ENCODE measurements around the gene EFCAB12. TPM values are rescaled to one million over a fixed set of nuclear protein-coding genes. Genes with fewer than 3 reads are reported as not detected.

EFCAB12 gene
- total and polyA plus RNA-seq, 10 of the 15 experiments (the other 5 are each of a cell fraction or from before 2014, with no cell fraction given), result 0.02 to 0.85 (median 0.33) TPM

- Histone ChIP-seq H3K27ac (ENCODE audit: control insufficient read depth, insufficient read depth) (no peak overlapping the region), H3K9me3 (replicated peaks; ENCODE audit: control insufficient read depth, insufficient read depth, low read length) (peaks cover 6% of the 10 kb centered on the region; the same call in 2 of the 3 replicates), H3K79me2 (ENCODE audit: control insufficient read depth, insufficient read depth, low read length) (no peaks in the 10 kb centered on the region), H3K27me3 (replicated peaks in 1 of 2; ENCODE audit: control insufficient read depth in 2 of 2, insufficient read depth in 2 of 2, low read length in 1 of 2) (no peaks in the 10 kb centered on the region), H3K9ac (ENCODE audit: control insufficient read depth, insufficient read depth, low read length) (no peak overlapping the region), H4K20me1 (ENCODE audit: control insufficient read depth, insufficient read depth) (no peaks in the 10 kb centered on the region), H3K4me2 (ENCODE audit: control insufficient read depth, insufficient read depth) (no peak overlapping the region), H3K4me1 (ENCODE audit: control insufficient read depth, insufficient read depth, low read length) (no peaks in the 10 kb centered on the region), H3K36me3 (ENCODE audit: control insufficient read depth in 2 of 2, insufficient read depth in 2 of 2, low read length in 1 of 2) (no peaks in the 10 kb centered on the region; a peak in 1 of 4 replicates), H2AFZ (ENCODE audit: control insufficient read depth, low read depth, low read length) (no peak overlapping the region), H3K4me3 (no peak overlapping the region)
- in situ Hi-C loops (cut with MboI), result no loop called here
- WGBS (ENCODE audit: insufficient coverage, insufficient replicate concordance, low lambda C conversion rate, missing lambda C conversion rate), result 65% methylated on average over 2 of the region's 2 CpGs
- CTCF ChIA-PET, result interaction anchor here (1.0 to 6.0 kb wide), 9 partner anchors 18 to 552 kb away, joined by 3 to 60 read pairs (median 13); partner anchors contain the start of genes EFCAB12, IFT122 and MBD4
- DNase-seq (ENCODE audit: low read depth, low spot score), result no peak
- FAIRE-seq, result no peak
- ATAC-seq, result no peak
- RAD21 ChIA-PET (ENCODE audit: unreplicated experiment), result interaction anchor here (1.2 kb wide), 1 partner anchor 99 kb away, joined by 3 read pairs; no protein-coding TSS in a partner anchor
- TF ChIP-seq ZBTB33 (IDR thresholded peaks at IDR 0.05), result no peak
- SMC1A ChIA-PET (ENCODE audit: uncharacterized antibody, unreplicated experiment), result interaction anchor here (1.3 to 4.4 kb wide), 8 partner anchors 31 to 447 kb away, joined by 4 to 72 read pairs (median 12); partner anchors contain the start of genes EFCAB12, IFT122 and MBD4
- BruUV-seq (replicated peaks), result no TSS peak
- intact Hi-C loops (cut with micrococcal nuclease; ENCODE audit: unreplicated experiment), result loop anchor here (5.0 to 10.0 kb wide), 4 partner anchors 55 to 445 kb away; partner anchors contain the start of gene MBD4
- POLR2A ChIA-PET, result no interaction called here
These were observed 46.1 kb downstream of the EFCAB12 start for GRCh38 chr3:129382366-129382765.

GRCh38 chr3:129379582-129380358, 48.7 kb downstream of the EFCAB12 start:
- Histone ChIP-seq H3K27ac (ENCODE audit: control insufficient read depth, insufficient read depth) (no peak overlapping the region), H2AFZ (ENCODE audit: control insufficient read depth, low read depth, low read length) (no peak overlapping the region), H3K36me3 (ENCODE audit: control insufficient read depth in 2 of 2, insufficient read depth in 2 of 2, low read length in 1 of 2) (no peaks in the 10 kb centered on the region), H4K20me1 (ENCODE audit: control insufficient read depth, insufficient read depth) (no peaks in the 10 kb centered on the region), H3K27me3 (replicated peaks in 1 of 2; ENCODE audit: control insufficient read depth in 2 of 2, insufficient read depth in 2 of 2, low read length in 1 of 2) (no peaks in the 10 kb centered on the region), H3K4me2 (ENCODE audit: control insufficient read depth, insufficient read depth) (no peak overlapping the region), H3K4me3 (no peak overlapping the region), H3K9me3 (replicated peaks; ENCODE audit: control insufficient read depth, insufficient read depth, low read length) (peaks cover 6% of the 10 kb centered on the region; the same call in 2 of the 3 replicates), H3K4me1 (ENCODE audit: control insufficient read depth, insufficient read depth, low read length) (no peaks in the 10 kb centered on the region), H3K79me2 (ENCODE audit: control insufficient read depth, insufficient read depth, low read length) (no peaks in the 10 kb centered on the region), H3K9ac (ENCODE audit: control insufficient read depth, insufficient read depth, low read length) (no peak overlapping the region)
- ATAC-seq (no peak), FAIRE-seq (no peak), DNase-seq (ENCODE audit: low read depth, low spot score) (no peak)
- no TSS peak for BruUV-seq (replicated peaks)
- ChIA-PET RAD21 (ENCODE audit: unreplicated experiment) (no interaction called here), POLR2A (no interaction called here), SMC1A (ENCODE audit: uncharacterized antibody, unreplicated experiment) (interaction anchor here (1.0 kb wide), 1 partner anchor 177 kb away, joined by 4 read pairs; no protein-coding TSS in a partner anchor), CTCF (no interaction called here)
- in situ Hi-C loops (cut with MboI), result no loop called here
- intact Hi-C loops (cut with micrococcal nuclease; ENCODE audit: unreplicated experiment), result loop anchor here (5.0 to 10.0 kb wide), 4 partner anchors 58 to 448 kb away; partner anchors contain the start of gene MBD4
- TF ChIP-seq MEF2B (IDR thresholded peaks at IDR 0.05; ENCODE audit: partially characterized antibody, poor library complexity, severe bottlenecking) (no peak), BMI1 (IDR thresholded peaks at IDR 0.05; ENCODE audit: borderline replicate concordance) (no peak), STAT1 (conservative IDR thresholded peaks at IDR 0.05) (no peak), E2F4 (IDR thresholded peaks at IDR 0.05; ENCODE audit: low read depth, low read length) (no peak), IRF5 (IDR thresholded peaks at IDR 0.05; ENCODE audit: borderline replicate concordance) (no peak)
- WGBS (ENCODE audit: insufficient coverage, insufficient replicate concordance, low lambda C conversion rate, missing lambda C conversion rate), result 86% methylated on average over 7 of the region's 7 CpGs

All from GM12878 (cell line).